HEK293T (cell line): Measurements from ENCODE around the gene CALML3.

Experiments used
- ARNT ChIP-seq: fragments of 450-650 bp; IDR thresholded peaks from 2 replicates; pipeline ENCODE4 v1.6.1; 2017; ENCODE audit warnings: mild to moderate bottlenecking
- FOXA1 ChIP-seq: fragments of 450-650 bp; IDR thresholded peaks from 2 replicates; pipeline ENCODE4 v1.6.1; 2016; ENCODE audit warnings: mild to moderate bottlenecking
- FOXM1 ChIP-seq: fragments of 450-650 bp; IDR thresholded peaks from 2 replicates; pipeline ENCODE4 v1.6.1; 2017; ENCODE audit warnings: mild to moderate bottlenecking, borderline replicate concordance
- LEF1 ChIP-seq: fragments of 450-650 bp; IDR thresholded peaks from 2 replicates; pipeline ENCODE4 v1.6.1; 2017; ENCODE audit warnings: mild to moderate bottlenecking, borderline replicate concordance
- NFRKB ChIP-seq: fragments of 450-650 bp; IDR thresholded peaks from 2 replicates; pipeline ENCODE4 v1.6.1; 2016; ENCODE audit warnings: mild to moderate bottlenecking, moderate library complexity
- SP1 ChIP-seq: fragments of 450-650 bp; IDR thresholded peaks from 2 replicates; pipeline ENCODE4 v1.6.1; 2017
- ZNF384 ChIP-seq: fragments of 450-650 bp; IDR thresholded peaks from 2 replicates; pipeline ENCODE4 v1.6.1; 2016

DNA sequence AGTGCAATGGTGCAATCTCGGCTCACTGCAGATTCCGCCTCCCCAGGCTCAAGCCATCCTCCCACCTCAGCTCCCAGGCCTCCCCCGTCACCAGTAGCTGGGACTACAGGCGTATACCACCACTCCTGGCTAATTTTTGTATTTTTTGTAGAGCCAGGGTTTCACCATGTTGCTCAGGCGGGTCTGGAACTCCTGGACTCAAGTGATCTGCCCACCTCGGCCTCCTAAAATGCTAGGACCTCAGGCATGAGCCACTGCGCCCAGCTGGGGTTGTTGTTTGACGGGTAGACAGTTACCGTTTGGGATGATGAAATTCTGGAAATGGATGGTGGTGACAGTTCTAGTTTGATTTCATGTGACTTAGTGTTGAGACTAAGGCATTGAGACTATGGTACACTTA lies 15.3 kb downstream of the CALML3 start:
- TF ChIP-seq FOXM1, result no peak
- no peak for TF ChIP-seq SP1
- no peak for TF ChIP-seq ZNF384
- no peak for TF ChIP-seq NFRKB
- TF ChIP-seq ARNT, result no peak
- no peak for TF ChIP-seq LEF1
- no peak for TF ChIP-seq FOXA1
